Measurements from ENCODE around the gene SORL1.

SORL1 gene

DNA sequence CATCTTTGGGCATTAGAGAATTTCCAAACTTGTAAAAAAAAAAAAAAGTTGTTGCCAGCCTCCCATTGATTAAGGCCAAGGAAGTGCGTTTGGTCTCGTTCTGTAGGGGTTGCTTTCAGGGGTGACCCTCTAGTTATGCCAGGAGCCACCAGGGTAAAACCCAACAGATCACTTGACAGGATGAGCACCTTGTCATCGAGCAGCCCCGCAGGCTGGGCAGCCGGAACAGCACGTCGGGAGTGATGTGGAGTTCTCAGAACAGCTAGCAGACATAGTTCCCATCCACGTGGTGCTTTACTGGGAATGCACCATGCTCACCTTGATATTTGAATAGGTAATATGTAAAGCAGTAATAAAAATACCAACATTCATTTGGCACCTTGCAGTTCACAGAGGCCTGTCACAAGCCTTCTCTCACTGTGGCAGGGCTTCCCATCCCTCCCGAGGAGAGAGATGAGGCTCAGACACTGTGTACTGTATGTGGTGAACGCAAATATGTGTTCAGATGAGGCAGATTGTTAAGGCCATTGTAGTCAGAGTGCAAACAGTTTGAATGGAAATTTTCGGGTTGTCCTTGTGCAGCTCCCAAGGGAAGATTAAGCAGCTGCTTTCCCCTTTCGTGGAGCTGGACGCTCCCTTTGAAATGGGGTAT is 71.6 kb downstream of the SORL1 start:
- no peak for TF ChIP-seq ZNF274 (IDR thresholded peaks at IDR 0.05; ENCODE audit: low read depth, low read length)
- H3K4me3 ChIP-seq (ENCODE audit: low read length): no peak overlapping the region

DNA sequence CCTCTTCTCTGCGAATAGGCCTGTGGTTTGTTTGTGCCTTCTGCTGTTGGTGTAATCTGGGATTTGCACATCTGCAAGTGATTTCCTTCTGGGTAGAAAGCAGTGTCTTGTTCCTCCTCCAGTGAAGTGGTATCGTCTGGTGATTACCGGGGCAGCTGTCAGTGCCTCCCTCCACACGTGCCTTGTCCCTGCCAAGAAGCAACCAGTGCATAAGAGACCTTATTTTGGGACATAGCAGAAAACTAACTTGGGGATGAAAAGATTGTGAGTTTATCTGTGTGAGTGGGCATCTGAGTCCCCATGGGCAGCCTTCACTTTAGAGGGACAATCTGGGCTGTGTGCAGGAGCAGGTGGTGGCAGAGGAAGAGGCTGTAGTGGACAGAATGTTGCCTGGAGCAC is 72.1 kb downstream of the SORL1 start:
- H3K4me3 ChIP-seq (ENCODE audit: low read length): no peak overlapping the region
- TF ChIP-seq ZNF274 (IDR thresholded peaks at IDR 0.05; ENCODE audit: low read depth, low read length): no peak

DNA sequence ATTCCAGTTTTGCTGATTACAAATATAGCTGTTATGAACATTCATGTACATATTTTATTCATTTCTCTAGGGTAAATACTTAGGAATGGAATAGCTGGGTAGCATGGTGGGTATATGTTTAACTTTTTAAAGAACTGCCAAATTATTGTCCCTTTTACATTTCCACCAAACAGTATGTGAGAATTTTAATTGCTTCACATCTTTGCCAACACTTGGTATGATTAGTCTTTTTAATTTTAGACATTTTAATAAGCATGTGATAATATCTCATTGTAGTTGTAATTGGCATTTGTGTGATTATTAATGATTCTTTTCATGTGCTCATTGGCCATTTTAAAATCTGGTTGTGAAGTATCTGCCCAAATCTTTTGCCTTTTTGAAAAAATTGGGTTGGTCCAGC is 73.3 kb downstream of the SORL1 start:
- no peak overlapping the region for H3K4me3 ChIP-seq (ENCODE audit: low read length)

DNA sequence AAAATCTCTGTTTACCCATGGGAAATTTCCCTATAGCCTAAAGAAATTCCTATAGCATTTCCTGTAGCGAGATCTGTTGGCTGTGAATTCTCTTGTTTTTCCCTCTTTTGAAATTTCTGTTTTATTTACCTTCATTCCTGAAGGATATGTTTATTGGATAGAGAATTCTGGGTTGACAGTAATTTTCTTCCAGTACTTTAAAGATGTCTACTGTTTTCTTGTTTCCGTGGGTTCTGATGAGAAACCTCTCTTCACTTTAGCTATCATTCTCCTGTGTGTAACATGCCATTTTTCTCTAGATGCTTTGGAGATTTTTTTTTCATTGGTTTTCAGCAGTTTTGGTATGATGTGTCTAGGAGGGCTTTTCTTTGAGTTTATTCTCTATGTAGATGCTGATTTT is 78.1 kb downstream of the SORL1 start:
- TF ChIP-seq ZNF274 (IDR thresholded peaks at IDR 0.05; ENCODE audit: low read depth, low read length): no peak
- H3K4me3 ChIP-seq (ENCODE audit: low read length): no peak overlapping the region

More for the DNA sequence above, 73.3 kb downstream of the SORL1 start:
- no peak for TF ChIP-seq ZNF274 (IDR thresholded peaks at IDR 0.05; ENCODE audit: low read depth, low read length)

DNA sequence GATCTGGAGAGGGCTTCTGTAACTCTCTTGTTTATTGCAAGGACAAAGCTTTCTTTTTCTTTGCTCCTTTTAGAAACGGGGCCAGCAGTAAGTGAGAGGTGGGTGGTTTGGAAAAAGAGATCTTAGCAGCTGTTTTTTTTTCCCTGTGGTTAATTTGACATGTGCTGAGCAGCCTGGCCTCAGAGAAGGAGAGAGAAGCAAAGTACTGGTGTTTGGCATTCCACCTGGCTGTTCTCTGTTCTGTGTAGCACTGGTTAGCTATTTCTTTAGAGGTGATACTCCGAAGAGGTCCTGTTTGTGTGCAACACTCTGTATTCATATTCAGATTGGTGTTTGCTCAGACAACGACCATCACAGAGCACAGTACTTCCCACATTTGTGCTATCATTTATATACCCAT is 81.5 kb downstream of the SORL1 start:
- no peak for TF ChIP-seq ZNF274 (IDR thresholded peaks at IDR 0.05; ENCODE audit: low read depth, low read length)
- H3K4me3 ChIP-seq (ENCODE audit: low read length): no peak overlapping the region

DNA sequence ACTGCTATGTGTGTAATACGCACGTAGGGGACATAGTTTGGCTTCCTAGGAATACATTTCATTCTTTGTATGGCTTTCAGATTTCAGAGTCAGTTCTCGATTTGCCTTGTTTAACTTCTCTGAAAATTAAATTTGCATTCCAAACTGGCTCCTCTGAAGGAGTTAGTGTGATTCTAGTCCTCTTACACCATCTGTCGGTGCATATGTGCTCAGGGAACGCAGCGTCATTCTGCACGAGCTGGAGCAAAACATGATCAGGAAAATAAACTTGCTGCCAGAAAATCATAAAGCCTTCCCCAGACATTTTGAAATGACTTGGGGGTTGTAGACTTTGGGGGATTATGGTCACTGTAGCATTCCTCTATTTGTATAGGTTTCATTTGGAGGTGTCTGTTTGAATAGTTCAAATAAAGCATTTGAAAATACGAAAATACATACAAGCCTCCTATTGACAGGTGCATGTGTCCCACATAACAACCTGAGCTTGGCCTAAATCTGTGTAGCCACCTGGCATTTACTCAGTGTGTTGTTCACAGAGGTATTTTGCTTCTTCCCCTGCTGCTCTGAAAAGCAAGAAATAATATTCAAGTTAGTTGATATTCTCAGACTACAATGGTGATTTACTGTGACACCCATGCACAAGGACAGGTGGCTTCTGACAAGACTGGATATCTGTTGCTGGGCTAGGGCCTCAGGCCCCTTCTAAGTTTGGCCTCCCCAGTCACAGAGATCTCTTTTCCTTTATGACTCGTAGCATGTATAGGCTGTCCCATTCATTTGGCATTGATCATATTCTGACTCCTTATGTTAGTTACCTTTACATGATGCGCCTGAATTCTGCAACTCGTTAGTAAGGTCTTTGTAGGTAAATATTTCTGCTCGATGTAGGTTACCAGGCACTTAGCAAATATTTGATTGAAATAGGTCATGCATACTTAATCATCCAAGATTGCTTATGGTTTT is 82.3 kb downstream of the SORL1 start:
- no peak overlapping the region for H3K4me3 ChIP-seq (ENCODE audit: low read length)
- no peak for TF ChIP-seq ZNF274 (IDR thresholded peaks at IDR 0.05; ENCODE audit: low read depth, low read length)

DNA sequence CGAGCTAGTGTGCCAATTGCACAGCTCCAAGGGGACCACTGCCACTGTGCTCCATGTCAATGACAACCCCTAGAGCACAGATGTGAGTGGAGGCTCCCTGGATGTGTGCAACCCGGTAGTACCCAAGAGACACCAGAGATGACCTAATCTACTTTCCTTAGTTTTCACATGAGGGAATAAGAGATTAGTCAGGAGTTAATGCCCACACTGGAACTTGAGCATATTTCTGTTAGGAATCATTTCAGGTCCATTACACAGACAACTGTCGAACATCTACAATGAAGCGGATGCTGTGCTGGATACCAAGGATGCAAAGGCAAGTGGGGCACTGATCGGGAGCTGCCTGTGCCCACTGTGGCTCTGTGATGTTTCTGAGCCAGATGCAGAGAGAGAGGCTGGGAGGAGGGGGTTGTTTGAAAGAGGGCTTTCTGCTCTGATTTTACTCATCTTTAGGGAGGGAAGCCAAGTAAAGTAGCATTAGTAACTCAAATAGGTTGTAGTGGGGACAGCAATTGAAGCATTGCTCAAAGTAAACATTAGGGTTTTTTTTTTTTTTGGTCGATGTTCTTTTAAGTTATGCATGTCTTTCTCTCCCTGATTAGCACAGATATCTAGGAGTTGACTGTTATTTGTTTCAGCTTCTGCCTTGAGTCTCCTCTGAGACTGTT is 83.1 kb downstream of the SORL1 start:
- TF ChIP-seq ZNF274 (IDR thresholded peaks at IDR 0.05; ENCODE audit: low read depth, low read length): no peak
- H3K4me3 ChIP-seq (ENCODE audit: low read length): no peak overlapping the region

DNA sequence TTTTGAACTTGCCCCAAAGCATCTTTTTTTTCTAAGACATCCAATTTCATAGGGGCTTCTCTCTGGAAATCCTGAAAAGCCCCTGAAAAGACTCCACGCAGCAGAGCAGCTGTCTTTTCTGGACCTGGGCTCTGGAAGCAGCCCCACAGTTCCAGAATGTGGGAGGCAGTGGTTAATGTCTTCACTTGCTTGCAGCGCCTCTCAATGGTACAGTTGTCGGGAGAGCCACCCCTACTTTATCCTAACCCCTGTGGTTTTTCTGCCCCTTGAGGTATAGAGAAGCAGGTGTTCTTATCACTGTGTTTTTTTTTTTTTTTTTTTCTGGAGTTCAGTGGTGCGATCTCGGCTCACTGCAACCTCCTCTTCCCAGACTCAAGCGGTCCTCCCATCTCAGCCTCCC is 84.0 kb downstream of the SORL1 start:
- H3K4me3 ChIP-seq (ENCODE audit: low read length): no peak overlapping the region
- no peak for TF ChIP-seq ZNF274 (IDR thresholded peaks at IDR 0.05; ENCODE audit: low read depth, low read length)

DNA sequence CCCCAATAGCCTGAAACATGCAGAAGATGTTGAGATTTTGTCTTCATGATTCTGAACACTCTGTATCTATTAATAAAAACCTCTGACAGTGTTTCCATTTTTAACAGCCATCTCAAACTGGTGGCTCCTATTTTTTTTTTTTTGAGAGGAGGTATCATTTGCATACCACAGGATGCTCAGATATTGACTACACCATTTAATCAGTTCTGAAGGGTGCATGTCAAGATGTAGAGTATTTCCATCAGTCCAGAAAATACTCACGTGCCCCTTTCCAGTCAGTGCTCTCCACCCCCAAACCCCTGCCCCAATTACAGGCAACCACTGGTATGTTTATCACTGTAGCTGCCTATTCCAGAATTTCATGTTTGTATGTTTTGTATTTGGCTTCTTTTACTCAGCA is 85.9 kb downstream of the SORL1 start:
- no peak for TF ChIP-seq ZNF274 (IDR thresholded peaks at IDR 0.05; ENCODE audit: low read depth, low read length)
- peak overlapping the region; percentile 34; the same call in 1 of the 2 replicates for H3K4me3 ChIP-seq (ENCODE audit: low read length)

DNA sequence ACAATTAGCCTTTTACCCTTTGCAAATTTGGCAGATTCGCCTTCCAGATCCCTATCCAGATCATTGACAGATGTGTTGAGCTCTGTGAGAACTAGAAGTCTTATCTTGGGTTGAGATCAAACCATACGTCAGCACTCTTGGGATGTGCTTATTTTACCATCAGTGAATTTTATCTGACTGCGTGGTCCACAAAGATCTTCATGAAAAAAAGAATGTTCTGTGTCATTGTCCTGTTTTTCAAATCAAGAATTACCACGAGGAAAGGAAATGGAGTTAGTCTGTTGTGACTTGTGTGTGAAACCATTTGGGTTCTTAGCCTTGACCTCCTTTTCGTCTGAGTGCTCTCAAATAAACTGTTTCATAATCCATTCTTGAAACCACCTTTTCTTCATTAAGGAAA is 86.9 kb downstream of the SORL1 start:
- TF ChIP-seq ZNF274 (IDR thresholded peaks at IDR 0.05; ENCODE audit: low read depth, low read length): no peak
- H3K4me3 ChIP-seq (ENCODE audit: low read length): peak overlapping the region; percentile 18; the same call in 1 of the 2 replicates

DNA sequence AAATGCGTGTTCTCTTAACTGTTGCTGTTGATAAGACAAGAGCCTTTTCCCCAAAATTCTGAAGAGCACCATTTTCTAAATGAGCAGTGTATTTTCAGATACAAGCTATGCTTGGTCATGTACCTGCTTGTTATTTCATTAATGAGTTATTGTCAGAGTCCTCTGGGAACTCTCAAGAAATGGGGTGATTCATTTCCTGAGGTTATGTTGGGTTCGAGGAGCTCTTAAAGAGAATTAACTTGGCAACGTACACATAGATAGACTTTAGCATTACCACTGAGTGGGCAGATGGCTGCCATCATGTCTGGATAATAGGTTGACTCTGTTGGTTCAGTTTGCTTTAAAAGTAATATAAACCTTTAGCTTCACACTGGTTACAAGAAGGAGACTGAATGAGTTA is 88.5 kb downstream of the SORL1 start:
- H3K4me3 ChIP-seq (ENCODE audit: low read length): no peak overlapping the region
- TF ChIP-seq ZNF274 (IDR thresholded peaks at IDR 0.05; ENCODE audit: low read depth, low read length): no peak

DNA sequence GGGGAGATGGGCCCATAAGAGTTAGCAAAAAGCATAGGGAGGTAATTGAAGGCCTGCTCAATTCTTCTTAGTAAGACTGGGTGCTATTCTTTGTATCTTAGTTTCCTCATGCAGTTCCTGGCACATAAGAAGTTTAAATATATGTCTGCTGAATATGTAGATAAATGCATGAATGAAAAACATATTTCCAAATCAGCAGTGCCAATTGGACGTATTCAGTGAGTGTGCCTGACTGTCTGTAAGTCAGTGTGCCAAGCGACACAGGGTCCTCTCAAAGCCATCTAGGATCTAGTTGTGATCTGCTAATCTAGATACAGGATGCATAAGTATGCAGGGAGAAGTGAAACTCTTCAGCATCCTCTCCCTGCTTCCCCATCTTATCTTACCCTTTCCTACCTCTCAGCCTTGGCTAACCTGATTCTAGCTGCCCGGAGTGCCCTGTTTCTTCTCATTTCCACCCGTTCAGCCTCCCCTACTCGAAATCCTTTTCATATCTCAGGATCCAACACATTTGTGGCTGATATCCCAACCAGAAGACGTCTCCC is 91.8 kb downstream of the SORL1 start:
- TF ChIP-seq ZNF274 (IDR thresholded peaks at IDR 0.05; ENCODE audit: low read depth, low read length): no peak
- H3K4me3 ChIP-seq (ENCODE audit: low read length): no peak overlapping the region

DNA sequence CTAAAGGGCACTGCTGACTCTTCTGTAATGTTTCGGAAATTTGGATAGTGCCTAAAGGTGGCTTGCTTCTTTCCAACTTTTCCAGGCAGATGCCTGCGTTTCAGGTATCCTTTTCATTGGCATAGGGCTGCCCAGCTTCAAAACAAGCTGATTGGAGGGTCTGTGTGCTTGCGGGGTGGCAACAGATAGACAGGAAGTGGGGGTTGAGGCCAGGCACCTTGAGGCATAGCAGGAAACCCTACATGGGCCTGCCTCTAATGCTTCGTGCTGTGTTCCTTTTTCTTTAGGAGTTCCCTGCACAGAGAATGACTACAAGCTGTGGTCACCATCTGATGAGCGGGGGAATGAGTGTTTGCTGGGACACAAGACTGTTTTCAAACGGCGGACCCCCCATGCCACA is 92.8 kb downstream of the SORL1 start:
- no peak for TF ChIP-seq ZNF274 (IDR thresholded peaks at IDR 0.05; ENCODE audit: low read depth, low read length)
- no peak overlapping the region for H3K4me3 ChIP-seq (ENCODE audit: low read length)

DNA sequence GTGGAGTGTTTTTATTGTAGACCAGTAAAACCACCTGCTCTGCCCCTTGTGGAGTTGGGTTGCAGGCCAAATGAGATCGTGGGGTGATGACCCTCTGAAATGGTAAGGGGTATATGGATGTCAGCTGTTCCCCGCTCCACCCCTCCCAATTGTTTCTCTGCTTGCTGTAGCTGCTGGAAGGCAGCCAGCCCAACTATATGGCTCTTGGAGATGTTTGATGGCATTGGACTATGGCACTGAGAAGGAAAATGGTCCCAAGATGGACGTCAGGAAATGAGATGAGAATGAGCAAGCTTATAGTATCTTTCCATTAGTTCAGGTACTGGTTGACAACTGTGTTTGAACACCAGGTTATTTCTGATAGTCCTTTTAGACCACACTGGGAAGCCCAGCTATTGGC is 95.5 kb downstream of the SORL1 start:
- no peak for TF ChIP-seq ZNF274 (IDR thresholded peaks at IDR 0.05; ENCODE audit: low read depth, low read length)
- no peak overlapping the region for H3K4me3 ChIP-seq (ENCODE audit: low read length)
